HCT116 (cell line): ENCODE data around the gene BMP7. TPM values are rescaled to one million over a fixed set of nuclear protein-coding genes. Genes with fewer than 3 reads are reported as not detected.

Experiments
- ATAC-seq: fragments of 200-7000 bp; cut with Tn5 transposase; 2 replicates; pipeline ENCODE4 v1.9.1; 2020; ENCODE audit warnings: mild to moderate bottlenecking, moderate library complexity
- BruUV-seq: library from RNA; stranded (reverse); fragments of 400-500 nt; replicated peaks from 2 replicates; lab custom pipeline; 2021; lab: Mats Ljungman, UMichigan
- CTCF ChIA-PET: fragments of 300-600 bp; sonication (Branson Sonifier 250); formaldehyde crosslinking; loops from one replicate; lab custom pipeline; 2021; ENCODE audit warnings: antibody characterized with exemption; lab: Charles Lee
- POLR2A ChIA-PET: fragments of 300-600, 350-600 bp; sonication (Branson Sonifier 250); formaldehyde crosslinking; loops from one replicate; lab custom pipeline; 2021; ENCODE audit warnings: antibody characterized with exemption; lab: Charles Lee
- RAD21 ChIA-PET, 2 experiments: fragments of 300-600 bp; sonication (Branson Sonifier 250); formaldehyde crosslinking; loops; one replicate each; lab custom pipeline; 2023; ENCODE audit warnings: low total read pairs in 2 of 2; ENCODE audit not compliant: uncharacterized antibody in 2 of 2, unreplicated experiment in 2 of 2, low non-redundant PET in 1 of 2; lab: Charles Lee
- DNase-seq: peaks from one replicate; pipeline ENCODE4 v3.0.0-alpha.2; 2010; ENCODE audit warnings: low read depth, low spot score
- H2AFZ ChIP-seq: fragments of 200-600 bp; shearing (Covaris generic), sonication (generic); 2 replicates; pipeline ENCODE4 v1.6.1; 2017; ENCODE audit warnings: low read depth, mixed run types, mixed read lengths, antibody characterized with exemption, low read length; ENCODE audit not compliant: poor library complexity, severe bottlenecking
- H3K27ac ChIP-seq: 2 replicates; pipeline ENCODE4 v1.5.1; 2012; ENCODE audit warnings: low read depth, low read length
- H3K27me3 ChIP-seq: fragments of 200-600 bp; sonication (generic); 2 replicates; pipeline ENCODE4 v1.6.1; 2016; ENCODE audit warnings: mixed run types, low read length, mixed read lengths; ENCODE audit not compliant: insufficient read depth
- H3K36me3 ChIP-seq, 2 experiments: fragments of 200-500 bp in 1 of 2; fragments of 200-600 bp in 1 of 2; sonication (Bioruptor generic) in 1 of 2; sonication (generic) in 1 of 2; 2 replicates each; pipeline versions ENCODE4 v1.5.1 to v1.6.1; 2014 to 2016; ENCODE audit warnings: low read length in 2 of 2, inconsistent platforms in 1 of 2, mixed read lengths in 1 of 2, mixed run types in 1 of 2; ENCODE audit not compliant: insufficient read depth in 2 of 2, control insufficient read depth in 1 of 2
- H3K4me1 ChIP-seq, 2 experiments: fragments of 200-600 bp in 1 of 2; sonication (generic) in 1 of 2; 2 replicates each; pipeline versions ENCODE4 v1.5.1 to v1.6.1; 2012 to 2017; ENCODE audit warnings: low read length in 2 of 2, inconsistent platforms in 1 of 2, mild to moderate bottlenecking in 1 of 2, mixed read lengths in 1 of 2, mixed run types in 1 of 2, moderate library complexity in 1 of 2; ENCODE audit not compliant: insufficient read depth in 2 of 2, control insufficient read depth in 1 of 2
- H3K4me2 ChIP-seq: fragments of 200-600 bp; sonication (generic); 2 replicates; pipeline ENCODE4 v1.6.1; 2017; ENCODE audit warnings: mixed run types, low read length, mixed read lengths
- H3K4me3 ChIP-seq, 2 experiments: fragments of 200-600 bp in 1 of 2; sonication (generic) in 1 of 2; replicated peaks in 1 of 2; 2 replicates each; pipeline ENCODE4 v1.5.1; 2011 to 2016; ENCODE audit warnings: low read length in 2 of 2, control low read depth in 1 of 2, low read depth in 1 of 2, mild to moderate bottlenecking in 1 of 2, mixed read lengths in 1 of 2, mixed run types in 1 of 2
- H3K79me2 ChIP-seq: fragments of 200-600 bp; sonication (generic); 2 replicates; pipeline ENCODE4 v1.6.1; 2017; ENCODE audit warnings: mild to moderate bottlenecking, mixed run types, low read length, moderate library complexity, mixed read lengths; ENCODE audit not compliant: insufficient read depth
- H3K9ac ChIP-seq: fragments of 200-600 bp; sonication (generic); 2 replicates; pipeline ENCODE4 v1.6.1; 2016; ENCODE audit warnings: low read length, mixed read lengths
- H3K9me2 ChIP-seq: fragments of 200-600 bp; sonication (generic), shearing (Covaris generic); 2 replicates; pipeline ENCODE4 v1.6.1; 2017; ENCODE audit warnings: mixed run types, mild to moderate bottlenecking, moderate library complexity; ENCODE audit not compliant: insufficient read depth
- H3K9me3 ChIP-seq, 2 experiments: fragments of 200-500 bp in 1 of 2; fragments of 200-600 bp in 1 of 2; sonication (Bioruptor generic) in 1 of 2; sonication (generic) in 1 of 2; 2 replicates each; pipeline ENCODE4 v1.6.1; 2014 to 2017; ENCODE audit warnings: low read length in 2 of 2, mixed read lengths in 2 of 2, inconsistent platforms in 1 of 2, low read depth in 1 of 2, mild to moderate bottlenecking in 1 of 2, mixed run types in 1 of 2, moderate library complexity in 1 of 2; ENCODE audit not compliant: control insufficient read depth in 1 of 2, insufficient read depth in 1 of 2
- H4K20me1 ChIP-seq: fragments of 200-600 bp; sonication (generic), shearing (Covaris generic); 2 replicates; pipeline ENCODE4 v1.6.1; 2017; ENCODE audit warnings: mixed run types, mild to moderate bottlenecking, moderate library complexity; ENCODE audit not compliant: insufficient read depth
- CBX3 ChIP-seq: IDR thresholded peaks from 2 replicates; pipeline ENCODE4 v1.6.1; 2012; ENCODE audit warnings: low read depth
- CEBPB ChIP-seq: IDR thresholded peaks from 2 replicates; pipeline ENCODE4 v1.6.1; 2012; ENCODE audit warnings: low read depth
- ELF1 ChIP-seq: IDR thresholded peaks from 2 replicates; pipeline ENCODE4 v1.6.1; 2012; ENCODE audit warnings: low read depth, borderline replicate concordance
- EZH2 ChIP-seq: fragments of 200-600 bp; sonication (generic); IDR thresholded peaks from 2 replicates; pipeline ENCODE4 v1.6.1; 2017; ENCODE audit warnings: antibody characterized with exemption, mixed run types
- FOSL1 ChIP-seq: IDR thresholded peaks from 2 replicates; pipeline ENCODE4 v1.6.1; 2012; ENCODE audit warnings: low read depth
- POLR2A ChIP-seq: IDR thresholded peaks from 2 replicates; pipeline ENCODE4 v1.7.0; 2011; ENCODE audit warnings: borderline replicate concordance; ENCODE audit not compliant: insufficient read depth, insufficient read length; ENCODE audit errors: extremely low read depth
- POLR2AphosphoS5 ChIP-seq: IDR thresholded peaks from 2 replicates; pipeline ENCODE4 v1.6.1; 2011; ENCODE audit warnings: mild to moderate bottlenecking, low read depth, low read length, moderate library complexity
- RAD21 ChIP-seq: IDR thresholded peaks from 2 replicates; pipeline ENCODE4 v1.6.1; 2012; ENCODE audit warnings: low read depth, mild to moderate bottlenecking
- SIN3A ChIP-seq: IDR thresholded peaks from 2 replicates; pipeline ENCODE4 v1.6.1; 2012; ENCODE audit warnings: low read depth
- SRF ChIP-seq: IDR thresholded peaks from 2 replicates; pipeline ENCODE4 v1.6.1; 2012; ENCODE audit warnings: low read depth
- TCF7L2 ChIP-seq: IDR thresholded peaks from 2 replicates; pipeline ENCODE4 v1.7.0; 2011; ENCODE audit warnings: borderline replicate concordance, inconsistent platforms; ENCODE audit not compliant: insufficient read depth, insufficient read length; ENCODE audit errors: extremely low read depth
- YY1 ChIP-seq: IDR thresholded peaks from 2 replicates; pipeline ENCODE4 v1.6.1; 2011; ENCODE audit warnings: low read length, low read depth, moderate library complexity, mild to moderate bottlenecking; ENCODE audit not compliant: insufficient replicate concordance; ENCODE audit errors: extremely low read depth
- ZFX ChIP-seq: fragments of 450-650 bp; IDR thresholded peaks from 2 replicates; pipeline ENCODE4 v1.6.1; 2017
- ZNF274 ChIP-seq: fragments of 200-500 bp; sonication (Bioruptor generic); IDR thresholded peaks from 2 replicates; pipeline ENCODE4 v1.6.1; 2014; ENCODE audit warnings: mild to moderate bottlenecking, low read depth, low read length, inconsistent platforms
- intact Hi-C: fragments of 100-400 bp; cut with micrococcal nuclease; formaldehyde crosslinking; loops from 2 replicates; pipeline ENCODE4 v1.10.0; 2022
- total RNA-seq: library from RNA; stranded (reverse); gene quantifications from one replicate; pipeline ENCODE4 v1.2.1, GENCODE V29; 2021; ENCODE audit not compliant: unreplicated experiment
- TF ChIP-seq, protein P1 (sequence below), 3 experiments: fragments of 200-600 bp in 1 of 3; sonication (generic) in 1 of 3; IDR thresholded peaks in 2 of 3; conservative IDR thresholded peaks in 1 of 3; 2 replicates each; pipeline ENCODE4 v1.5.1; 2012 to 2017; ENCODE audit warnings: low read depth in 2 of 3, low read length in 2 of 3, antibody characterized with exemption in 1 of 3, borderline replicate concordance in 1 of 3, control low read depth in 1 of 3, mild to moderate bottlenecking in 1 of 3, mixed read lengths in 1 of 3, mixed run types in 1 of 3, moderate library complexity in 1 of 3; ENCODE audit not compliant: insufficient read depth in 1 of 3
- TF ChIP-seq, protein P2 (sequence below): IDR thresholded peaks from 2 replicates; pipeline ENCODE4 v1.6.1; 2012; ENCODE audit warnings: low read depth
- TF ChIP-seq, protein P3 (sequence below): IDR thresholded peaks from 2 replicates; pipeline ENCODE4 v1.6.1; 2012
- TF ChIP-seq, protein P4 (sequence below): IDR thresholded peaks from 2 replicates; pipeline ENCODE4 v1.6.1; 2012

The BMP7 gene
- total RNA-seq, 1 experiment from 2014 or later: 7.0 TPM

DNA sequence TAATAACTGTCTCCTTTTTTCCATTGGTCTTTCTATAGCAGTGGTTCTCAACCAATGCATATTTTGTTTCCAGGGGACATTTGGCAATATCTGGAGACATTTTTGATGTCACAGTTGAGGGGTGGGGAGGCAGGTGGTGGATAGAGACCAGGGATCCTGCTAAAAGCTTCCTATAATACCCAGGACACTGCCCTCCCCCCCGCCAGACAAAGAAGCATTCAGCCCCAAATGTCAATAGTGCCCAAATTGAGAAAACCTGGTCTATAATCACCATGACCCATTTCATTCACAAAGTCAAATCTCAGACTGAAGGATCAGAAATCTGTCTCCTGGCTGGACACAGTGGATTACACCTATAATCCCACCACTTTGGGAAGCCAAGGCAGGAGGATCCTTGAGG is 128.8 kb downstream of the BMP7 start (continued):
- TF ChIP-seq ZNF274 (no peak), YY1 (no peak)
- TF ChIP-seq, protein P1, sequence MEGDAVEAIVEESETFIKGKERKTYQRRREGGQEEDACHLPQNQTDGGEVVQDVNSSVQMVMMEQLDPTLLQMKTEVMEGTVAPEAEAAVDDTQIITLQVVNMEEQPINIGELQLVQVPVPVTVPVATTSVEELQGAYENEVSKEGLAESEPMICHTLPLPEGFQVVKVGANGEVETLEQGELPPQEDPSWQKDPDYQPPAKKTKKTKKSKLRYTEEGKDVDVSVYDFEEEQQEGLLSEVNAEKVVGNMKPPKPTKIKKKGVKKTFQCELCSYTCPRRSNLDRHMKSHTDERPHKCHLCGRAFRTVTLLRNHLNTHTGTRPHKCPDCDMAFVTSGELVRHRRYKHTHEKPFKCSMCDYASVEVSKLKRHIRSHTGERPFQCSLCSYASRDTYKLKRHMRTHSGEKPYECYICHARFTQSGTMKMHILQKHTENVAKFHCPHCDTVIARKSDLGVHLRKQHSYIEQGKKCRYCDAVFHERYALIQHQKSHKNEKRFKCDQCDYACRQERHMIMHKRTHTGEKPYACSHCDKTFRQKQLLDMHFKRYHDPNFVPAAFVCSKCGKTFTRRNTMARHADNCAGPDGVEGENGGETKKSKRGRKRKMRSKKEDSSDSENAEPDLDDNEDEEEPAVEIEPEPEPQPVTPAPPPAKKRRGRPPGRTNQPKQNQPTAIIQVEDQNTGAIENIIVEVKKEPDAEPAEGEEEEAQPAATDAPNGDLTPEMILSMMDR (IDR thresholded peaks at IDR 0.05 in 2 of 3, conservative IDR thresholded peaks at IDR 0.05 in 1 of 3; ENCODE audit: borderline replicate concordance in 1 of 3, insufficient read depth in 1 of 3, low read depth in 2 of 3, low read length in 2 of 3): no peak

DNA sequence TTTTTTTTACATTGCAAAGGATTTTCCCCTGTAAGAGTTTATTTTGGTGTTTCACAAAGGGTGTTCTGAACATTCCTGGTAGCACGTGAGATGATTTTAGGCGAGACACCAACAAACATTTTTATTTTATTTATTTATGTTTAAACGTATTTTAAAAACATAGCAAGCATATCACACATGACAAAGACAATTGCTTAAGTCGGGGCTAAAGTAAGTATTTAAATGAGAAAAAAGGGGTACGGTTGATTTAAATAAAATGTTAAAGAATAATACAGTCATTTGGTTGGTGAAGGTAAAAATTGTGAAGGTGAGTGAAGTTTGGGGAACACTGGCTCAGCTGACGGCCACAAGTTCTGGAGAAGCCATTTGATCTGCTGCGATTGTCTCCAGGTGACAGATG is 129.7 kb downstream of the BMP7 start:
- no peaks in the 10 kb centered on the region for H3K4me1 ChIP-seq
- no peak overlapping the region for H3K4me2 ChIP-seq
- no peaks in the 10 kb centered on the region for H3K79me2 ChIP-seq
- no peaks in the 10 kb centered on the region for H4K20me1 ChIP-seq
- no peak overlapping the region for H3K27ac ChIP-seq
- no peak for ATAC-seq
- POLR2A ChIA-PET: no interaction called here
- no TSS peak for BruUV-seq
- no peak overlapping the region for H3K9ac ChIP-seq
- H3K9me2 ChIP-seq: no peaks in the 10 kb centered on the region
- intact Hi-C loops: no loop called here
- no peak overlapping the region for H2AFZ ChIP-seq
- no peak overlapping the region for H3K4me3 ChIP-seq
- RAD21 ChIA-PET: no interaction called here
- CTCF ChIA-PET: no interaction called here
- 0 out of 2 replicates have a peak, but pooled peaks cover 8% of the 10 kb centered on the region for H3K27me3 ChIP-seq
- TF ChIP-seq SIN3A (no peak), CBX3 (no peak), RAD21 (no peak), POLR2AphosphoS5 (no peak), SRF (no peak), POLR2A (no peak), TCF7L2 (no peak), FOSL1 (no peak), ZFX (no peak), ELF1 (no peak), EZH2 (no peak), YY1 (no peak), CEBPB (no peak)
- TF ChIP-seq, protein P2, sequence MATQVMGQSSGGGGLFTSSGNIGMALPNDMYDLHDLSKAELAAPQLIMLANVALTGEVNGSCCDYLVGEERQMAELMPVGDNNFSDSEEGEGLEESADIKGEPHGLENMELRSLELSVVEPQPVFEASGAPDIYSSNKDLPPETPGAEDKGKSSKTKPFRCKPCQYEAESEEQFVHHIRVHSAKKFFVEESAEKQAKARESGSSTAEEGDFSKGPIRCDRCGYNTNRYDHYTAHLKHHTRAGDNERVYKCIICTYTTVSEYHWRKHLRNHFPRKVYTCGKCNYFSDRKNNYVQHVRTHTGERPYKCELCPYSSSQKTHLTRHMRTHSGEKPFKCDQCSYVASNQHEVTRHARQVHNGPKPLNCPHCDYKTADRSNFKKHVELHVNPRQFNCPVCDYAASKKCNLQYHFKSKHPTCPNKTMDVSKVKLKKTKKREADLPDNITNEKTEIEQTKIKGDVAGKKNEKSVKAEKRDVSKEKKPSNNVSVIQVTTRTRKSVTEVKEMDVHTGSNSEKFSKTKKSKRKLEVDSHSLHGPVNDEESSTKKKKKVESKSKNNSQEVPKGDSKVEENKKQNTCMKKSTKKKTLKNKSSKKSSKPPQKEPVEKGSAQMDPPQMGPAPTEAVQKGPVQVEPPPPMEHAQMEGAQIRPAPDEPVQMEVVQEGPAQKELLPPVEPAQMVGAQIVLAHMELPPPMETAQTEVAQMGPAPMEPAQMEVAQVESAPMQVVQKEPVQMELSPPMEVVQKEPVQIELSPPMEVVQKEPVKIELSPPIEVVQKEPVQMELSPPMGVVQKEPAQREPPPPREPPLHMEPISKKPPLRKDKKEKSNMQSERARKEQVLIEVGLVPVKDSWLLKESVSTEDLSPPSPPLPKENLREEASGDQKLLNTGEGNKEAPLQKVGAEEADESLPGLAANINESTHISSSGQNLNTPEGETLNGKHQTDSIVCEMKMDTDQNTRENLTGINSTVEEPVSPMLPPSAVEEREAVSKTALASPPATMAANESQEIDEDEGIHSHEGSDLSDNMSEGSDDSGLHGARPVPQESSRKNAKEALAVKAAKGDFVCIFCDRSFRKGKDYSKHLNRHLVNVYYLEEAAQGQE: no peak
- TF ChIP-seq, protein P1 (IDR thresholded peaks at IDR 0.05 in 2 of 3, conservative IDR thresholded peaks at IDR 0.05 in 1 of 3; ENCODE audit: borderline replicate concordance in 1 of 3, insufficient read depth in 1 of 3, low read depth in 2 of 3, low read length in 2 of 3): no peak
- TF ChIP-seq, protein P3, sequence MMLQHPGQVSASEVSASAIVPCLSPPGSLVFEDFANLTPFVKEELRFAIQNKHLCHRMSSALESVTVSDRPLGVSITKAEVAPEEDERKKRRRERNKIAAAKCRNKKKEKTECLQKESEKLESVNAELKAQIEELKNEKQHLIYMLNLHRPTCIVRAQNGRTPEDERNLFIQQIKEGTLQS: no peak
- TF ChIP-seq, protein P4, sequence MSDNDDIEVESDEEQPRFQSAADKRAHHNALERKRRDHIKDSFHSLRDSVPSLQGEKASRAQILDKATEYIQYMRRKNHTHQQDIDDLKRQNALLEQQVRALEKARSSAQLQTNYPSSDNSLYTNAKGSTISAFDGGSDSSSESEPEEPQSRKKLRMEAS: no peak
- TF ChIP-seq, all 23 proteins: peak for 0
- no peak for DNase-seq
- Histone ChIP-seq H3K36me3 (no peaks in the 10 kb centered on the region), H3K9me3 (no peaks in the 10 kb centered on the region)
